Lower lobe of right lung (tissue), 2 donors: ENCODE results near the gene CFHR2. TPM values are rescaled to one million over a fixed set of nuclear protein-coding genes. Genes with fewer than 3 reads are reported as not detected.
"Not testable (repeated sequence)": the region's sequence is repeated elsewhere in the genome, so short reads cannot be mapped to it uniquely, and the experiment has no call there.

ENCODE experiments used
- ATAC-seq, 2 donors: fragments of 200-7000 bp; cut with Tn5 transposase; one replicate each; pipeline ENCODE4 v1.9.1; 2020 to 2022; ENCODE audit warnings: mild to moderate bottlenecking in 2 of 2, moderate library complexity in 2 of 2
- DNase-seq: peaks from one replicate; pipeline ENCODE4 v3.0.0-alpha.2; 2020
- H3K27ac ChIP-seq: fragments of 200-600 bp; one replicate; pipeline ENCODE4 v1.8.0; 2022
- H3K27me3 ChIP-seq: fragments of 200-600 bp; one replicate; pipeline ENCODE4 v1.8.0; 2022; ENCODE audit warnings: low read depth
- H3K36me3 ChIP-seq: fragments of 200-600 bp; one replicate; pipeline ENCODE4 v1.8.0; 2022; ENCODE audit warnings: mild to moderate bottlenecking
- H3K4me1 ChIP-seq: fragments of 200-600 bp; one replicate; pipeline ENCODE4 v1.8.0; 2022
- H3K4me3 ChIP-seq: fragments of 200-600 bp; one replicate; pipeline ENCODE4 v1.8.0; 2022; ENCODE audit warnings: mild to moderate bottlenecking
- H3K9me3 ChIP-seq: fragments of 200-600 bp; one replicate; pipeline ENCODE4 v1.8.0; 2022
- CTCF ChIP-seq: fragments of 200-600 bp; IDR thresholded peaks from one replicate; pipeline ENCODE4 v1.8.0; 2022; ENCODE audit warnings: antibody characterized with exemption, mild to moderate bottlenecking
- intact Hi-C: fragments of 100-400 bp; cut with DNase I; formaldehyde crosslinking; loops from one replicate; pipeline ENCODE4 v1.11.0; 2022
- total RNA-seq: library from RNA; stranded (reverse); fragmentation: NEBNext Ultra II Directional; extraction: Animal tissue kit (Norgen Biotek cat#: 25700); gene quantifications from one replicate; pipeline ENCODE4 v1.2.1, GENCODE V29; 2021
- donor health status: DM: no; HTN: yes; CAD: no; lungs with severe emphysema.

The CFHR2 gene
- total RNA-seq, 1 donor from 2014 or later: not detected

- Histone ChIP-seq H3K27me3 (no peaks in the 10 kb centered on the region), H3K36me3 (no peaks in the 10 kb centered on the region), H3K4me1 (no peaks in the 10 kb centered on the region), H3K4me3 (no peak overlapping the region), H3K9me3 (no peaks in the 10 kb centered on the region), H3K27ac (no peak overlapping the region)
- intact Hi-C loops: no loop called here
- ATAC-seq (peak; percentile 18 to 27), DNase-seq (no peak)
- no peak for TF ChIP-seq CTCF
These were observed 9.9 kb upstream of the CFHR2 start for GRCh38 chr1:196933531-196934189.

GRCh38 chr1:196941474-196941873, 2.1 kb upstream of the CFHR2 start:
- H3K27ac ChIP-seq, intact Hi-C loops, H3K36me3 ChIP-seq, H3K9me3 ChIP-seq, H3K27me3 ChIP-seq, ATAC-seq, H3K4me1 ChIP-seq, H3K4me3 ChIP-seq: not testable (repeated sequence)
- peak; percentile 51 for DNase-seq

- intact Hi-C loops: no loop called here
- H3K27ac ChIP-seq: no peak overlapping the region
- no peak overlapping the region for H3K4me3 ChIP-seq
- no peaks in the 10 kb centered on the region for H3K36me3 ChIP-seq
- no peak for ATAC-seq
- H3K4me1 ChIP-seq: no peaks in the 10 kb centered on the region
- H3K27me3 ChIP-seq: no peaks in the 10 kb centered on the region
- H3K9me3 ChIP-seq: no peaks in the 10 kb centered on the region
- DNase-seq: no peak
- no peak for TF ChIP-seq CTCF
These were observed 8.3 kb downstream of the CFHR2 start for GRCh38 chr1:196951711-196952394.

GRCh38 chr1:196954778-196955177, 11.2 kb downstream of the CFHR2 start:
- no peak overlapping the region for H3K4me3 ChIP-seq
- no peaks in the 10 kb centered on the region for H3K36me3 ChIP-seq
- ATAC-seq (no peak), DNase-seq (no peak)
- no peaks in the 10 kb centered on the region for H3K9me3 ChIP-seq
- TF ChIP-seq CTCF: no peak
- no peak overlapping the region for H3K27ac ChIP-seq
- intact Hi-C loops: no loop called here
- H3K27me3 ChIP-seq: no peaks in the 10 kb centered on the region
- H3K4me1 ChIP-seq: no peaks in the 10 kb centered on the region

- Histone ChIP-seq H3K9me3 (no peaks in the 10 kb centered on the region), H3K4me3 (no peak overlapping the region), H3K27ac (no peak overlapping the region), H3K36me3 (no peaks in the 10 kb centered on the region), H3K4me1 (no peaks in the 10 kb centered on the region), H3K27me3 (no peaks in the 10 kb centered on the region)
- intact Hi-C loops: no loop called here
- no peak for TF ChIP-seq CTCF
- no peak for ATAC-seq
- no peak for DNase-seq
These were observed 12.4 kb downstream of the CFHR2 start for GRCh38 chr1:196955926-196956325.

- no peak for TF ChIP-seq CTCF
- DNase-seq: no peak
- Histone ChIP-seq H3K4me3 (no peak overlapping the region), H3K27me3 (no peaks in the 10 kb centered on the region), H3K4me1 (no peaks in the 10 kb centered on the region), H3K27ac (no peak overlapping the region), H3K36me3 (no peaks in the 10 kb centered on the region), H3K9me3 (no peaks in the 10 kb centered on the region)
- intact Hi-C loops: no loop called here
- no peak for ATAC-seq
These were observed 17.3 kb downstream of the CFHR2 start for GRCh38 chr1:196960854-196961253.
